SK-N-MC (cell line): ENCODE measurements around the gene TIMM23B.
A peak's percentile ranks its signal among the peaks of the same experiment; 100 is the strongest.
"Not testable (repeated sequence)": the region's sequence is repeated elsewhere in the genome, so short reads cannot be mapped to it uniquely, and the experiment has no call there.

Experiments
- DNase-seq: peaks from one replicate; pipeline ENCODE4 v3.0.0-alpha.2; 2011; ENCODE audit warnings: low read depth, low spot score
- H3K27ac ChIP-seq: fragments of 200-600 bp; sonication (generic); 2 replicates; pipeline ENCODE4 v1.5.1; 2016; ENCODE audit warnings: mixed run types
- H3K36me3 ChIP-seq: fragments of 200-600 bp; sonication (generic); 2 replicates; pipeline ENCODE4 v1.6.1; 2017; ENCODE audit warnings: antibody characterized with exemption, low read length, mixed read lengths; ENCODE audit not compliant: insufficient read depth
- H3K4me3 ChIP-seq: fragments of 200-600 bp; sonication (generic); 2 replicates; pipeline ENCODE4 v1.5.1; 2016
- H3K9ac ChIP-seq: fragments of 200-600 bp; sonication (generic); 2 replicates; pipeline ENCODE4 v1.8.0; 2017; ENCODE audit warnings: mixed run types, mixed read lengths; ENCODE audit not compliant: insufficient read length
- H3K9me3 ChIP-seq: fragments of 200-600 bp; sonication (generic); 2 replicates; pipeline ENCODE4 v1.6.1; 2017; ENCODE audit warnings: low read depth, mild to moderate bottlenecking, antibody characterized with exemption, low read length, moderate library complexity, mixed read lengths
- POLR2AphosphoS5 ChIP-seq: IDR thresholded peaks from 2 replicates; pipeline ENCODE4 v1.6.1; 2012; ENCODE audit warnings: mild to moderate bottlenecking, low read depth, low read length, borderline replicate concordance

Gene TIMM23B

GRCh38 chr10:49941447-49942338, at the start of gene TIMM23B, which contains the start of gene PARG:
Gene TIMM23B (plus strand): TSS chr10:49942053. CDS start chr10:49942195, 142 bp downstream.
Gene PARG (minus strand): TSS chr10:49942027. CDS start chr10:49941725, 302 bp downstream.
- H3K36me3 ChIP-seq, H3K9me3 ChIP-seq, DNase-seq, H3K27ac ChIP-seq: not testable (repeated sequence)
- Histone ChIP-seq H3K9ac (peak within 1 kb of the TSS; percentile 89), H3K4me3 (peak within 1 kb of the TSS; percentile 80)
- peak; percentile 70 for TF ChIP-seq POLR2AphosphoS5

- not testable (repeated sequence) for H3K9me3 ChIP-seq, H3K36me3 ChIP-seq, H3K4me3 ChIP-seq, DNase-seq, H3K9ac ChIP-seq, H3K27ac ChIP-seq
Observed at GRCh38 chr10:49899999-49900398, 41.9 kb upstream of the TIMM23B start.

GRCh38 chr10:49900406-49900805, 41.4 kb upstream of the TIMM23B start:
- not testable (repeated sequence) for H3K27ac ChIP-seq

GRCh38 chr10:49903829-49904228, 38.0 kb upstream of the TIMM23B start:
- not testable (repeated sequence) for H3K4me3 ChIP-seq, H3K36me3 ChIP-seq, H3K9me3 ChIP-seq, DNase-seq, H3K27ac ChIP-seq, H3K9ac ChIP-seq

More at GRCh38 chr10:49900406-49900805, 41.4 kb upstream of the TIMM23B start:
- DNase-seq, H3K9ac ChIP-seq, H3K4me3 ChIP-seq, H3K36me3 ChIP-seq, H3K9me3 ChIP-seq: not testable (repeated sequence)

- H3K36me3 ChIP-seq, H3K9ac ChIP-seq, DNase-seq, H3K27ac ChIP-seq, H3K9me3 ChIP-seq, H3K4me3 ChIP-seq: not testable (repeated sequence)
Observed at GRCh38 chr10:49908290-49909080, 33.4 kb upstream of the TIMM23B start.

- DNase-seq, H3K4me3 ChIP-seq, H3K36me3 ChIP-seq, H3K27ac ChIP-seq, H3K9ac ChIP-seq, H3K9me3 ChIP-seq: not testable (repeated sequence)
Observed at GRCh38 chr10:49910295-49910694, 31.6 kb upstream of the TIMM23B start.

- H3K4me3 ChIP-seq, H3K9ac ChIP-seq, H3K36me3 ChIP-seq, H3K27ac ChIP-seq, H3K9me3 ChIP-seq, DNase-seq: not testable (repeated sequence)
Observed at GRCh38 chr10:49916451-49916850, 25.4 kb upstream of the TIMM23B start.

- H3K9ac ChIP-seq, H3K4me3 ChIP-seq, H3K27ac ChIP-seq, H3K9me3 ChIP-seq, H3K36me3 ChIP-seq, DNase-seq: not testable (repeated sequence)
Observed at GRCh38 chr10:49917927-49918326, 23.9 kb upstream of the TIMM23B start.

- not testable (repeated sequence) for H3K9ac ChIP-seq, H3K36me3 ChIP-seq, H3K27ac ChIP-seq, DNase-seq, H3K9me3 ChIP-seq, H3K4me3 ChIP-seq
Observed at GRCh38 chr10:49922041-49922440, 19.8 kb upstream of the TIMM23B start.

- not testable (repeated sequence) for H3K36me3 ChIP-seq, H3K9ac ChIP-seq, H3K27ac ChIP-seq, H3K4me3 ChIP-seq, H3K9me3 ChIP-seq, DNase-seq
Observed at GRCh38 chr10:49923572-49923971, 18.3 kb upstream of the TIMM23B start.

- not testable (repeated sequence) for H3K4me3 ChIP-seq, H3K36me3 ChIP-seq, H3K9ac ChIP-seq, DNase-seq, H3K9me3 ChIP-seq, H3K27ac ChIP-seq
Observed at GRCh38 chr10:49931276-49931675, 10.6 kb upstream of the TIMM23B start.

- H3K4me3 ChIP-seq, H3K36me3 ChIP-seq, H3K9ac ChIP-seq, H3K27ac ChIP-seq, DNase-seq, H3K9me3 ChIP-seq: not testable (repeated sequence)
Observed at GRCh38 chr10:49931959-49932728, 9.7 kb upstream of the TIMM23B start.

- not testable (repeated sequence) for H3K27ac ChIP-seq, H3K9me3 ChIP-seq, DNase-seq, H3K36me3 ChIP-seq
- peak overlapping the region; percentile 80 for H3K4me3 ChIP-seq
- peak overlapping the region; percentile 89 for H3K9ac ChIP-seq
Observed at GRCh38 chr10:49942339-49942705, 469 bp downstream of the TIMM23B start.
